ENCODE results near the gene UBE3B. TPM values are rescaled to one million over a fixed set of nuclear protein-coding genes. Genes with fewer than 3 reads are reported as not detected.

The UBE3B gene
- total and polyA plus RNA-seq, 4 donors: 10.0 to 58.9 (median 26.8) TPM

GRCh38 chr12:109434582-109434981 is 42.9 kb upstream of the UBE3B start:
- Histone ChIP-seq H3K9ac (ENCODE audit: insufficient read depth in 1 of 2, low read length in 2 of 2) (no peak overlapping the region), H3K4me1 (ENCODE audit: control insufficient read depth in 5 of 5, insufficient read depth in 5 of 5, low read length in 5 of 5) (peaks cover 0 to 7% (median 3%) of the 10 kb centered on the region in 5 donors), H3K9me3 (ENCODE audit: control insufficient read depth in 4 of 4, insufficient read depth in 3 of 4, low read length in 3 of 4) (no peaks in the 10 kb centered on the region), H3K36me3 (ENCODE audit: control insufficient read depth in 4 of 4, insufficient read depth in 4 of 4, low read length in 4 of 4) (no peaks in the 10 kb centered on the region), H3K4me3 (no peak overlapping the region), H3K27ac (ENCODE audit: low read depth in 1 of 2, low read length in 1 of 2) (no peak overlapping the region), H3K27me3 (ENCODE audit: control insufficient read depth in 3 of 3, insufficient read depth in 3 of 3, low read length in 2 of 3) (no peaks in the 10 kb centered on the region)
- WGBS, 2 donors: 84 to 92% methylated on average over 7 of the region's 7 CpGs
- ATAC-seq (ENCODE audit: insufficient read depth, low FRiP score): no peak
- no peak for TF ChIP-seq CTCF (IDR thresholded peaks at IDR 0.05; ENCODE audit: control extremely low read depth, extremely low read depth)
- DNase-seq: no peak

- no peaks in the 10 kb centered on the region for H3K36me3 ChIP-seq (ENCODE audit: control insufficient read depth in 4 of 4, insufficient read depth in 4 of 4, low read length in 4 of 4)
- DNase-seq: peak in 1 of 3 donors; percentile 58
- no peaks in the 10 kb centered on the region for H3K27me3 ChIP-seq (ENCODE audit: control insufficient read depth in 3 of 3, insufficient read depth in 3 of 3, low read length in 2 of 3)
- WGBS, 2 donors: 72 to 86% methylated on average over 17 of the region's 17 CpGs
- no peaks in the 10 kb centered on the region for H3K9me3 ChIP-seq (ENCODE audit: control insufficient read depth in 4 of 4, insufficient read depth in 3 of 4, low read length in 3 of 4)
- no peak overlapping the region for H3K9ac ChIP-seq (ENCODE audit: insufficient read depth in 1 of 2, low read length in 2 of 2)
- no peak for TF ChIP-seq CTCF (IDR thresholded peaks at IDR 0.05; ENCODE audit: control extremely low read depth, extremely low read depth)
- H3K27ac ChIP-seq (ENCODE audit: low read depth in 1 of 2, low read length in 1 of 2): peak overlapping the region in 1 of 2 donors; percentile 73
- H3K4me3 ChIP-seq: no peak overlapping the region
- H3K4me1 ChIP-seq (ENCODE audit: control insufficient read depth in 5 of 5, insufficient read depth in 5 of 5, low read length in 5 of 5): peaks cover 0 to 7% (median 3%) of the 10 kb centered on the region in 5 donors
- no peak for ATAC-seq (ENCODE audit: insufficient read depth, low FRiP score)
These were observed 41.8 kb upstream of the UBE3B start for GRCh38 chr12:109435428-109436187.

- no peak overlapping the region for H3K4me3 ChIP-seq
- whole genome bisulfite sequencing, 2 donors: 74 to 78% methylated on average over 7 of the region's 7 CpGs
- no peaks in the 10 kb centered on the region for H3K9me3 ChIP-seq (ENCODE audit: control insufficient read depth in 4 of 4, insufficient read depth in 3 of 4, low read length in 3 of 4)
- DNase-seq (no peak), ATAC-seq (ENCODE audit: insufficient read depth, low FRiP score) (no peak)
- no peak overlapping the region for H3K9ac ChIP-seq (ENCODE audit: insufficient read depth in 1 of 2, low read length in 2 of 2)
- no peak for TF ChIP-seq CTCF (IDR thresholded peaks at IDR 0.05; ENCODE audit: control extremely low read depth, extremely low read depth)
- no peaks in the 10 kb centered on the region for H3K36me3 ChIP-seq (ENCODE audit: control insufficient read depth in 4 of 4, insufficient read depth in 4 of 4, low read length in 4 of 4)
- no peak overlapping the region for H3K27ac ChIP-seq (ENCODE audit: low read depth in 1 of 2, low read length in 1 of 2)
- H3K4me1 ChIP-seq (ENCODE audit: control insufficient read depth in 5 of 5, insufficient read depth in 5 of 5, low read length in 5 of 5): peaks cover 0 to 7% (median 3%) of the 10 kb centered on the region in 5 donors
- H3K27me3 ChIP-seq (ENCODE audit: control insufficient read depth in 3 of 3, insufficient read depth in 3 of 3, low read length in 2 of 3): no peaks in the 10 kb centered on the region
These were observed 41.3 kb upstream of the UBE3B start for GRCh38 chr12:109436188-109436560.
